ENCODE data around the gene PLCB1. TPM values are rescaled to one million over a fixed set of nuclear protein-coding genes. Genes with fewer than 3 reads are reported as not detected.

The PLCB1 gene
- total and polyA plus RNA-seq, 2 experiments from 2014 or later = 14.9 to 20.7 TPM

- TF ChIP-seq ETS1 (IDR thresholded peaks at IDR 0.05) (no peak), POLR2AphosphoS5 (IDR thresholded peaks at IDR 0.05; ENCODE audit: low read depth) (no peak), STAT1 (IDR thresholded peaks at IDR 0.05; ENCODE audit: unreplicated experiment) (no peak), CREB1 (CRISPR knock-in tag; IDR thresholded peaks at IDR 0.05; ENCODE audit: low read depth) (no peak), EZH2phosphoT487 (IDR thresholded peaks at IDR 0.05; ENCODE audit: unreplicated experiment) (no peak)
Observed at GRCh38 chr20:8515810-8516435, 383.9 kb downstream of the PLCB1 start (continued).

DNA sequence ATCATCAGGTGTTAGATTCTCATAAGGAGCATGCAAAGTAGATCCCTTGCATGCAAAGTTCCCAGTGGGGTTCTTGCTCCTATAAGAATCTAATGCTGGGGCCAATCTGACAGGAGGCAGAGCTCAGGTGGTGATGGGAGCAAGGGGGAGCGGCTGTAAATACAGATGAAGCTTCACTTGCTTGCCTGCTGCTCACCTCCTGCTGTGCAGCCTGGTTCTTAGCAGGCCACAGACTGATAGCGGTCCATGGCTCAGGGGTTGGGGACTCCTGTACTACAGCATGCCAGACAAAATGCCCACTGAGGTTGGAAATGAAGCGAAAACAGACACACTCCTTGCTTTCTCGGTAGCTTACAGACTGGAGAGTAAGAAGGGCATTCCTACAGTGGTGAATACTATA lies 386.8 kb downstream of the PLCB1 start:
- Histone ChIP-seq H3F3A (replicated peaks; ENCODE audit: low read depth) (no peaks in the 10 kb centered on the region), H4K20me1 (replicated peaks; ENCODE audit: insufficient read depth) (no peaks in the 10 kb centered on the region), H3K9me2 (ENCODE audit: insufficient read depth) (no peaks in the 10 kb centered on the region), H2AFZ (no peak overlapping the region), H3K4me2 (no peak overlapping the region), H3K79me2 (replicated peaks; ENCODE audit: insufficient read depth) (no peaks in the 10 kb centered on the region), H3K36me3 (ENCODE audit: insufficient read depth) (no peaks in the 10 kb centered on the region), H3K27ac (ENCODE audit: low read depth) (no peak overlapping the region), H3K4me3 (no peak overlapping the region), H3K27me3 (ENCODE audit: insufficient read depth) (no peaks in the 10 kb centered on the region), H3K4me1 (ENCODE audit: insufficient read depth) (peaks cover 12% of the 10 kb centered on the region)
- no peak overlapping the region for H3K27ac Mint-ChIP-seq
- ATAC-seq (peak; percentile 72), DNase-seq (ENCODE audit: low spot score) (peak; percentile 14)
- H3K27me3 Mint-ChIP-seq (ENCODE audit: insufficient read depth, low read depth, poor library complexity) = no peaks in the 10 kb centered on the region
- H3K36me3 Mint-ChIP-seq (ENCODE audit: low read depth) = no peaks in the 10 kb centered on the region
- no peak overlapping the region for H3K4me3 Mint-ChIP-seq
- H3K9me3 Mint-ChIP-seq = no peaks in the 10 kb centered on the region
- H3K4me1 Mint-ChIP-seq = peaks cover 12% of the 10 kb centered on the region
- TF ChIP-seq ZNF331 (CRISPR knock-in tag; IDR thresholded peaks at IDR 0.05; ENCODE audit: low read depth) (no peak), NANOG (IDR thresholded peaks at IDR 0.05; ENCODE audit: borderline replicate concordance) (no peak), EZH2 (IDR thresholded peaks at IDR 0.05; ENCODE audit: low read depth, unreplicated experiment) (no peak), STAT1 (IDR thresholded peaks at IDR 0.05; ENCODE audit: unreplicated experiment) (no peak), CREB1 (CRISPR knock-in tag; IDR thresholded peaks at IDR 0.05; ENCODE audit: low read depth) (no peak), EZH2phosphoT487 (IDR thresholded peaks at IDR 0.05; ENCODE audit: unreplicated experiment) (no peak), ETS1 (IDR thresholded peaks at IDR 0.05) (no peak), ZNF114 (CRISPR knock-in tag; IDR thresholded peaks at IDR 0.05) (no peak), POLR2AphosphoS5 (IDR thresholded peaks at IDR 0.05; ENCODE audit: low read depth) (no peak), JUNB (IDR thresholded peaks at IDR 0.05; ENCODE audit: unreplicated experiment) (no peak)
- TF ChIP-seq, protein P1, sequence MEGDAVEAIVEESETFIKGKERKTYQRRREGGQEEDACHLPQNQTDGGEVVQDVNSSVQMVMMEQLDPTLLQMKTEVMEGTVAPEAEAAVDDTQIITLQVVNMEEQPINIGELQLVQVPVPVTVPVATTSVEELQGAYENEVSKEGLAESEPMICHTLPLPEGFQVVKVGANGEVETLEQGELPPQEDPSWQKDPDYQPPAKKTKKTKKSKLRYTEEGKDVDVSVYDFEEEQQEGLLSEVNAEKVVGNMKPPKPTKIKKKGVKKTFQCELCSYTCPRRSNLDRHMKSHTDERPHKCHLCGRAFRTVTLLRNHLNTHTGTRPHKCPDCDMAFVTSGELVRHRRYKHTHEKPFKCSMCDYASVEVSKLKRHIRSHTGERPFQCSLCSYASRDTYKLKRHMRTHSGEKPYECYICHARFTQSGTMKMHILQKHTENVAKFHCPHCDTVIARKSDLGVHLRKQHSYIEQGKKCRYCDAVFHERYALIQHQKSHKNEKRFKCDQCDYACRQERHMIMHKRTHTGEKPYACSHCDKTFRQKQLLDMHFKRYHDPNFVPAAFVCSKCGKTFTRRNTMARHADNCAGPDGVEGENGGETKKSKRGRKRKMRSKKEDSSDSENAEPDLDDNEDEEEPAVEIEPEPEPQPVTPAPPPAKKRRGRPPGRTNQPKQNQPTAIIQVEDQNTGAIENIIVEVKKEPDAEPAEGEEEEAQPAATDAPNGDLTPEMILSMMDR (conservative IDR thresholded peaks at IDR 0.05; ENCODE audit: low read depth in 2 of 2) = no peak
- TF ChIP-seq, protein P2, sequence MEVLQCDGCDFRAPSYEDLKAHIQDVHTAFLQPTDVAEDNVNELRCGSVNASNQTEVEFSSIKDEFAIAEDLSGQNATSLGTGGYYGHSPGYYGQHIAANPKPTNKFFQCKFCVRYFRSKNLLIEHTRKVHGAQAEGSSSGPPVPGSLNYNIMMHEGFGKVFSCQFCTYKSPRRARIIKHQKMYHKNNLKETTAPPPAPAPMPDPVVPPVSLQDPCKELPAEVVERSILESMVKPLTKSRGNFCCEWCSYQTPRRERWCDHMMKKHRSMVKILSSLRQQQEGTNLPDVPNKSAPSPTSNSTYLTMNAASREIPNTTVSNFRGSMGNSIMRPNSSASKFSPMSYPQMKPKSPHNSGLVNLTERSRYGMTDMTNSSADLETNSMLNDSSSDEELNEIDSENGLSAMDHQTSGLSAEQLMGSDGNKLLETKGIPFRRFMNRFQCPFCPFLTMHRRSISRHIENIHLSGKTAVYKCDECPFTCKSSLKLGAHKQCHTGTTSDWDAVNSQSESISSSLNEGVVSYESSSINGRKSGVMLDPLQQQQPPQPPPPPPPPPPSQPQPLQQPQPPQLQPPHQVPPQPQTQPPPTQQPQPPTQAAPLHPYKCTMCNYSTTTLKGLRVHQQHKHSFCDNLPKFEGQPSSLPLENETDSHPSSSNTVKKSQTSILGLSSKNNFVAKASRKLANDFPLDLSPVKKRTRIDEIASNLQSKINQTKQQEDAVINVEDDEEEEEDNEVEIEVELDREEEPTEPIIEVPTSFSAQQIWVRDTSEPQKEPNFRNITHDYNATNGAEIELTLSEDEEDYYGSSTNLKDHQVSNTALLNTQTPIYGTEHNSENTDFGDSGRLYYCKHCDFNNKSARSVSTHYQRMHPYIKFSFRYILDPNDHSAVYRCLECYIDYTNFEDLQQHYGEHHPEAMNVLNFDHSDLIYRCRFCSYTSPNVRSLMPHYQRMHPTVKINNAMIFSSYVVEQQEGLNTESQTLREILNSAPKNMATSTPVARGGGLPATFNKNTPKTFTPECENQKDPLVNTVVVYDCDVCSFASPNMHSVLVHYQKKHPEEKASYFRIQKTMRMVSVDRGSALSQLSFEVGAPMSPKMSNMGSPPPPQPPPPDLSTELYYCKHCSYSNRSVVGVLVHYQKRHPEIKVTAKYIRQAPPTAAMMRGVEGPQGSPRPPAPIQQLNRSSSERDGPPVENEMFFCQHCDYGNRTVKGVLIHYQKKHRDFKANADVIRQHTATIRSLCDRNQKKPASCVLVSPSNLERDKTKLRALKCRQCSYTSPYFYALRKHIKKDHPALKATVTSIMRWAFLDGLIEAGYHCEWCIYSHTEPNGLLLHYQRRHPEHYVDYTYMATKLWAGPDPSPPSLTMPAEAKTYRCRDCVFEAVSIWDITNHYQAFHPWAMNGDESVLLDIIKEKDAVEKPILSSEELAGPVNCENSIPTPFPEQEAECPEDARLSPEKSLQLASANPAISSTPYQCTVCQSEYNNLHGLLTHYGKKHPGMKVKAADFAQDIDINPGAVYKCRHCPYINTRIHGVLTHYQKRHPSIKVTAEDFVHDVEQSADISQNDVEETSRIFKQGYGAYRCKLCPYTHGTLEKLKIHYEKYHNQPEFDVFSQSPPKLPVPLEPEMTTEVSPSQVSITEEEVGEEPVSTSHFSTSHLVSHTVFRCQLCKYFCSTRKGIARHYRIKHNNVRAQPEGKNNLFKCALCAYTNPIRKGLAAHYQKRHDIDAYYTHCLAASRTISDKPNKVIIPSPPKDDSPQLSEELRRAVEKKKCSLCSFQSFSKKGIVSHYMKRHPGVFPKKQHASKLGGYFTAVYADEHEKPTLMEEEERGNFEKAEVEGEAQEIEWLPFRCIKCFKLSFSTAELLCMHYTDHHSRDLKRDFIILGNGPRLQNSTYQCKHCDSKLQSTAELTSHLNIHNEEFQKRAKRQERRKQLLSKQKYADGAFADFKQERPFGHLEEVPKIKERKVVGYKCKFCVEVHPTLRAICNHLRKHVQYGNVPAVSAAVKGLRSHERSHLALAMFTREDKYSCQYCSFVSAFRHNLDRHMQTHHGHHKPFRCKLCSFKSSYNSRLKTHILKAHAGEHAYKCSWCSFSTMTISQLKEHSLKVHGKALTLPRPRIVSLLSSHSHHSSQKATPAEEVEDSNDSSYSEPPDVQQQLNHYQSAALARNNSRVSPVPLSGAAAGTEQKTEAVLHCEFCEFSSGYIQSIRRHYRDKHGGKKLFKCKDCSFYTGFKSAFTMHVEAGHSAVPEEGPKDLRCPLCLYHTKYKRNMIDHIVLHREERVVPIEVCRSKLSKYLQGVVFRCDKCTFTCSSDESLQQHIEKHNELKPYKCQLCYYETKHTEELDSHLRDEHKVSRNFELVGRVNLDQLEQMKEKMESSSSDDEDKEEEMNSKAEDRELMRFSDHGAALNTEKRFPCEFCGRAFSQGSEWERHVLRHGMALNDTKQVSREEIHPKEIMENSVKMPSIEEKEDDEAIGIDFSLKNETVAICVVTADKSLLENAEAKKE (CRISPR knock-in tag; IDR thresholded peaks at IDR 0.05) = no peak
